ENCODE measurements around the gene AMN1.
"Not testable (repeated sequence)": the region's sequence is repeated elsewhere in the genome, so short reads cannot be mapped to it uniquely, and the experiment has no call there.

The AMN1 gene

DNA sequence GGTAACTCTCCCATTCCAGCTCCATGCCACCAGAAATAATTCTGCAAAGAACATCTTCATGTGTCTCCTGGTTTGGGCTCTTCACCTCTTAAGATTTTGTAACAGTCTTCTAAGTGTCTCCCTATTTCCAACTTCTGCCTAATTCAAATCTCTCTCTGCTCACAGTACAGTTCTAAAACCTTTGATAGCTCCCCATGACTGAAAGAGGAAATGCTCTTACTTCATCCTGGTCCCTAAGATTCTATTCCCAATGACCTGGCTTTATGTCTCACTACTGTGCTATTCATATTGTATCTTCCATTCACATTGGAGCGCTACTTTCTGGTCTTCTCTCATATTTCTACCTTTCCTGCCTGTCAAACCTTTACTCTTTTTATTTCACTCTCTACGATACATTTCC lies 1.6 kb downstream of the AMN1 start:
- H3K36me3 Mint-ChIP-seq (ENCODE audit: insufficient read depth), result peaks cover 29% of the 10 kb centered on the region

DNA sequence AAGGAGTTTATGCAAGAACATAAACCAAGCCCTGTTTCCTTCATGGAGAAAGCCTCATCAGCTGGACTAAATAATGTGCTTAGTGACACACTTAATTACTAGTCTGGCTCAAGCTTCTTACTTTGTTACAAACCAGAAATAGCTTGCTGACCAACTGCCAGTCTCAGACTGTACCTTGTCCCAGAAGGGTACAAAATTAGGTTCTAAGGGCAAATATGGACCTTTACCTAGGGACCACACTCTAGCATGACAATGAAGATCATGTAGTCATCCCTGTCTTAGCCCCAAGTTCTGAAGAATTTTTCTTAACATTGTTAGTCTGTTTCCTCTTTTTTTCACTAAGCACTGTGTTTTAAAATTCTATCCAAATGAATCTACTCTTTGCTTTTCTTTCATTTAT lies 2.2 kb downstream of the AMN1 start:
- no peak for DNase-seq
- Mint-ChIP-seq H3K27me3 (no peaks in the 10 kb centered on the region), H3K4me1 (ENCODE audit: low read depth in 2 of 2) (peaks cover 50 to 58% of the 10 kb centered on the region in 2 donors), H3K9me3 (peaks cover 0 to 1% of the 10 kb centered on the region in 2 donors), H3K27ac (no peak overlapping the region), H3K4me3 (no peak overlapping the region), H3K36me3 (ENCODE audit: insufficient read depth) (peaks cover 32% of the 10 kb centered on the region)
- ATAC-seq (replicated peaks), result no peak

More for the DNA sequence above, 1.6 kb downstream of the AMN1 start:
- H3K4me1 Mint-ChIP-seq (ENCODE audit: low read depth in 2 of 2), result peaks cover 47 to 51% of the 10 kb centered on the region in 2 donors
- no peak for DNase-seq
- no peak for ATAC-seq (replicated peaks)
- peak overlapping the region in 1 of 2 donors; percentile 97 for H3K27ac Mint-ChIP-seq
- no peaks in the 10 kb centered on the region for H3K27me3 Mint-ChIP-seq
- peaks cover 0 to 1% of the 10 kb centered on the region in 2 donors for H3K9me3 Mint-ChIP-seq
- H3K4me3 Mint-ChIP-seq, result no peak overlapping the region

DNA sequence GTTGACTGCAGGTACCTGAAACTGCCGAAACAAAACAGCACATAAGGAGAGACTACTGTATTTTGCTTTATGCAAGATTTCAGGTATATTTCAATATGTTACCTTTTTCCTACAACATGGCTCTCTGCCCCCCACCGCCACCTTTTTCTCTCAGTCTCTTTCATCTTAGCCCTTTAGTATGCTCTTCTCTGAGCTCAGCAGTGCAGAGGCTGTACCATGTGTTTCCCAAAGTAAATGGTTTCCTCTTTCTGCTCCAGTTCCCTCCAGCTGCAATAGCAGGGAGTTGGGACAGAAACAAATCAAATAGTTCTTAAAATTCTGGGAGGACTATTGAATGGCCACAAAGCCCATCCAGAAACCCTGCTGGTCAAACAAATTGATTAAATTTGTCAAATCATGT lies 4.3 kb downstream of the AMN1 start:
- DNase-seq (no peak), ATAC-seq (replicated peaks) (no peak)
- Mint-ChIP-seq H3K27me3 (no peaks in the 10 kb centered on the region), H3K4me3 (no peak overlapping the region), H3K27ac (peak overlapping the region in 1 of 2 donors; percentile 5), H3K9me3 (no peaks in the 10 kb centered on the region), H3K4me1 (ENCODE audit: low read depth in 2 of 2) (peaks cover 49 to 53% of the 10 kb centered on the region in 2 donors), H3K36me3 (ENCODE audit: insufficient read depth) (peaks cover 32% of the 10 kb centered on the region)

DNA sequence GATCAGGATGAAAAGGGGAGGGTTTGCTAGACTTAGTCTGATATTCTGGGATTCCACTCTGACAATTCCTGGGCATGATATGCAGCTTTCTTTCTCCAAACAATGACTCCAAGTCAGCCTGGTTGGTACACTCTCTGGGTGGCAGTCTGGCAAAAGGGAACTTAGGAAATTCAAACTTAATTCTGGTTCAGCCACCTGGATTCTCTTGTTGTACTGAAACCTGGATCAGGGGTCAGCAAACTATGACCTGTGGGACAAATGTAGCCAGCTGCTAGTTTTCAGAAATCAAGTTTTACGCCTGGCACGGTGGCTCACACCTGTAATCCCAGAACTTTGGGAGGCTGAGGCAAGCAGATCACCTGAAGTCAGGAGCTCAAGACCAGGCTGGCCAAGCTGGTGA lies 6.2 kb downstream of the AMN1 start:
- Mint-ChIP-seq H3K4me3 (peak overlapping the region; percentile 63 to 73), H3K36me3 (ENCODE audit: insufficient read depth) (peaks cover 16% of the 10 kb centered on the region), H3K27ac (peak overlapping the region; percentile 88 to 89), H3K4me1 (ENCODE audit: low read depth in 2 of 2) (peaks cover 40 to 42% of the 10 kb centered on the region in 2 donors), H3K27me3 (no peaks in the 10 kb centered on the region), H3K9me3 (no peaks in the 10 kb centered on the region)
- DNase-seq (no peak), ATAC-seq (replicated peaks) (no peak)

DNA sequence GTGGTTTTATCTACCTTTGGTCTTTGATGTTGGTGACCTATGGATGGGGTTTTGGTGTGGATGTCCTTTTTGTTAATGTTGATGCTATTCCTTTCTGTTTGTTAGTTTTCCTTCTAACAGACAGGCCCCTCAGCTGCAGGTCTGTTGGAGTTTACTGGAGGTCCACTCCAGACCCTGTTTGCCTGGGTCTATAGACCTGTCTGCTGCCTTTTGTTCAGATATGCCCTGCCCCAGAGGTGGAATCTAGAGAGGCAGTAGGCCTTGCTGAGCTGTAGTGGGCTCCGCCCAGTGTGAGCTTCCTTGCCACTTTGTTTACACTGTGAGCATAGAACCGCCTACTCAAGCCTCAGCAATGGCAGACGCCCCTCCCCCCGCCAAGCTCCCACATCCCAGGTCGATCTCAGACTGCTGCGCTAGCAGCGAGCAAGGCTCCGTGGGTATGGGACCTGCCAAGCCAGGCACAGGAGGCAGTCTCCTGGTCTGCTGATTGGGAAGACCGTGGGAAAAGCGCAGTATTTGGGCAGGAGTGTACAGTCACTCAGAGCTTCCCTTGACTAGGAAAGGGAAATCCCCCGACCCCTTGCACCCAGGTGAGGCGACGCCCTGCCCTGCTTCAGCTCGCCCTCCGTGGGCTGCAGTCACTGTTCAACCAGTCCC lies 10.2 kb downstream of the AMN1 start:
- not testable (repeated sequence) for H3K4me3 Mint-ChIP-seq; ATAC-seq (replicated peaks); H3K27ac Mint-ChIP-seq; H3K27me3 Mint-ChIP-seq; DNase-seq; H3K9me3 Mint-ChIP-seq
- H3K36me3 Mint-ChIP-seq (ENCODE audit: insufficient read depth), result peaks cover 15% of the 10 kb centered on the region
- H3K4me1 Mint-ChIP-seq (ENCODE audit: low read depth in 2 of 2), result peaks cover 23 to 27% of the 10 kb centered on the region in 2 donors

DNA sequence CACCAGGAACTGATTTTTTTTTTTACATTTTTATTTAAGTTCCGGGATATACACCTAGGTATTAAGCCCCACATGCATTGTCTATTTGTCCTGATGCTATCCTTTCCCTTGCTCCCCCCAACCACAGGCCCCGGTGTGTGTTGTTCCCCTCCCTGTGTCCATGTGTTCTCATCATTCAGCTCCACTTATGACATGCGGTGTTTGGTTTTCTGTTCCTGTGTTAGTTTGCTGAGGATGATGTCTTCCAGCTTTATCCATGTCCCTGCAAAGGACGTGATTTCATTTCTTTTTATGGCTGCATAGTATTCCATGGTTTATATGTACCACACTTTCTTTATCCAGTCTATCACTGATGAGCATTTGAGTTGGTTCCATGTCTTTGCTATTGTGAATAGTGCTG lies 11.8 kb downstream of the AMN1 start:
- DNase-seq; H3K27ac Mint-ChIP-seq; H3K9me3 Mint-ChIP-seq; ATAC-seq (replicated peaks); H3K27me3 Mint-ChIP-seq; H3K4me3 Mint-ChIP-seq; H3K36me3 Mint-ChIP-seq (ENCODE audit: insufficient read depth): not testable (repeated sequence)
- peaks cover 9 to 14% of the 10 kb centered on the region in 2 donors for H3K4me1 Mint-ChIP-seq (ENCODE audit: low read depth in 2 of 2)

DNA sequence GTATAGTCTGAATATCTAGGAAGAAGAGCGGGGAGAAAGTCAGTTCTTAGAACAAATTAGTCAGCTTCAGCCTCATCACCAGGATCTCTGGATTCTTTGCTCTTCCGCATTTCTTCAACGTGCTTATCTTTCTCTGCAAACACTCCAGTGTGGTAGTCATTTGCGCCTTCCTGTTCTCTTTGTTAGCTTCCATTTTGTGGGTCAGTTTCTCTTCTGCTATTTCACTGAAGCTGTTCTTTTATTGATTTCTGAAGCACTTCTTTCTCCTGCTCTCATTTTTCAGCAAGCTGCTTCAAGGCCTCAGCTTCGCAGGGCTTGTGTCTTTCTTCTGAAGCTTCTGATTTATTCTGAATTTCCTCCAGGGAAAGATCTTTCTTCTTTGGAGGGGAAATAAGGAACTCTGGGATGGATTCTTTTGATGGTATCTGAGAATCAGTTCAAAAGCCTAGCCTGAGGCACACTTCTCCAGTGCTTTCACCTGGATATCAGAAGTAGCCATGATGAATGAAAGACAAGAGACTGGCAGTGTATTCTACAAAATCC lies 13.5 kb downstream of the AMN1 start:
- Mint-ChIP-seq H3K27ac (no peak overlapping the region), H3K4me3 (no peak overlapping the region), H3K27me3 (no peaks in the 10 kb centered on the region), H3K4me1 (ENCODE audit: low read depth in 2 of 2) (peaks cover 1 to 4% of the 10 kb centered on the region in 2 donors), H3K9me3 (no peaks in the 10 kb centered on the region), H3K36me3 (ENCODE audit: insufficient read depth) (no peaks in the 10 kb centered on the region)
- ATAC-seq (replicated peaks), result peak; percentile 42
- no peak for DNase-seq

DNA sequence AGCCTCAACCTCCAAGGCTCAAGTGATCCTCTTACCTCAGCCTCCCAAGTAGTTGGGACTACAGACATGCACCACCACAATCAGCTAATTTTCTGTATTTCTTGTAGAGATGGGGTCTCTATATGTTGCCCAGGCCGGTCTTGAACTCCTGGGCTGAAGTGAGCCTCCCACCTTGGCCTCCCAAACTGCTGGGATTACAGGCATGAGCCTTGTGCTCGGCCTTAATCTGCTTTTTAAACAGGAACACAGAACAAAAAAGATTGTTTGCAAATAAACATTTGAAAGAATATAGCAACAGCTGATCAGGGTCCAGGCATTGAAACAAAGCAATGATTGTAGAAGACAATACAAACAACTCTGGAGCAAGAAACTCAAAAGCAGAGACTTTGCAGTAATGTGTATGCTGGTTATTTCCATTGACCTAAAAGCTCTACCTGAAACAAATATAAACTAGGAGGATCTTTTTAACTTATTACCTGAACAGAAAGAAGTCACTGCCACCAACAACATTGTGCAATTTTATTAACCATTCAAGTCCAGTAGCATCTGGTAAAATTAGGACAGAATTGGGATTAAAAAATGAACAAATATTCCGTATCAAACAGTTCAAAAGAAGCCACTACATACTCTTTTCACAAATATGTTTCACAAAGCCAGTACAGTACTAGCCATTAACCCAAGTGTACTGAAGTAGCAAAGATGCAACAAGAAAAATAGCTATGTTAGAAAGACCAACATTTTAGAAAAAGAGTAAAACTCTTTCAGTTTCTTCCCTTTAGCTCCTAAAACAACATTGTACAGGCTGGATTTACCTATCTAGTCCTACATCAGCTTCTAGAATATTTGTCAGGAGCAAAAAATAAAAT lies 14.2 kb downstream of the AMN1 start:
- Mint-ChIP-seq H3K4me1 (ENCODE audit: low read depth in 2 of 2) (peaks cover 1 to 4% of the 10 kb centered on the region in 2 donors), H3K27ac (no peak overlapping the region), H3K9me3 (no peaks in the 10 kb centered on the region), H3K36me3 (ENCODE audit: insufficient read depth) (no peaks in the 10 kb centered on the region), H3K27me3 (no peaks in the 10 kb centered on the region), H3K4me3 (no peak overlapping the region)
- ATAC-seq (replicated peaks) (no peak), DNase-seq (no peak)

DNA sequence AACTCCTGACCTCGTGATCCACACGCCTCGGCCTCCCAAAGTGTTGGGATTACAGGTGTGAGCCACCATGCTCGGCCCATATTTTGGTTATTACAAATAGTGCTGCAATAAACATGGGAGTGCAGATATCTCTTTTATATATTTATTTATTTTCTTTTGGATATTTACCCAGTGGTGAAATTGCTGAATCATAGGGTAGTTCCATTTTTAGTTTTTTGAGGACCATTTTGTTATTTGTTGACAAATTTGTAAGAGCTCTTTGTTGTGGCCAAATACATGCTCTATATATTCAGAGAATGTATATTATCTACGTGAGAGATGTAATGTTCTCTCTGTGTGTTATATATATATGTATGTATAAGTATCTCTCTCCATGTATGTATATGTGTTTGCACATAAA lies 15.9 kb downstream of the AMN1 start:
- DNase-seq, result no peak
- Mint-ChIP-seq H3K36me3 (ENCODE audit: insufficient read depth) (no peaks in the 10 kb centered on the region), H3K9me3 (peaks cover 0 to 2% of the 10 kb centered on the region in 2 donors), H3K4me1 (ENCODE audit: low read depth in 2 of 2) (peaks cover 0 to under 1% of the 10 kb centered on the region in 2 donors), H3K4me3 (no peak overlapping the region), H3K27ac (no peak overlapping the region), H3K27me3 (no peaks in the 10 kb centered on the region)
- ATAC-seq (replicated peaks), result no peak

DNA sequence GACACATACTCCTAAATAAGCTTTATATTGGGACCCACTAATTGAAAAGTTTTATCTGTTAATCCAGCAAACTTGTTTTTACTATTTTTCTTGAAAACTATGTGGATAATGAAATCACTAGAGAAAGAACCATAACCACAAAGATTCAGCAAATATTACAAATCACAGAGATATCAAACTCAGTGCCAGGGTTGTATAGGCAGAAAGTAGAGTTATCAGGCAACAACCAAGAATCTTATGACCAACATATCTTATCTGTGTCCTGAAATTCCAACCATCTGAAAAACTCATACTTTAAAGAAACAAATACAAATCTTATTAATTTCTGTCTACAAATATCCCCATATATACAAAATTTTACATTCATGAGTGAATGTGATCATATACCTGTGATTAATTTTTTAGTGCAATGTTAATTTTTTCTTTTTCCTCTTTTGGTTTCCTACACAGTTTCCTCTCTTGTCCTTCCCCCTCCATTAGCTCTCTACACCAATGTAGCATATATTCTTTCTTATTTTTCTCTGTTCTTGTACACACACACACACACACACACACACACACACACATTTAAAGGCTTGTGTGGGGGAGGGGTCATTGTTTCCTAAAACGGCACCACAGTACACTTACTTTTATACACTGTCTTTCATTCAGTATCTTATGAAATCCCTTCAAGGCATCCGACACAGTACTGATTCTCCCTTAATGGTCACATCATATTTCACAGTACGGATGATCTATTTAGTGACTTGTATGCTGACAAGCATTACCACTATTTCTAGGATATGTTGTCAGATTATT lies 18.6 kb downstream of the AMN1 start:
- Mint-ChIP-seq H3K4me1 (ENCODE audit: low read depth in 2 of 2) (no peaks in the 10 kb centered on the region), H3K27me3 (no peaks in the 10 kb centered on the region), H3K4me3 (no peak overlapping the region), H3K9me3 (peaks cover 0 to 2% of the 10 kb centered on the region in 2 donors), H3K36me3 (ENCODE audit: insufficient read depth) (no peaks in the 10 kb centered on the region), H3K27ac (no peak overlapping the region)
- DNase-seq (no peak), ATAC-seq (replicated peaks) (no peak)

DNA sequence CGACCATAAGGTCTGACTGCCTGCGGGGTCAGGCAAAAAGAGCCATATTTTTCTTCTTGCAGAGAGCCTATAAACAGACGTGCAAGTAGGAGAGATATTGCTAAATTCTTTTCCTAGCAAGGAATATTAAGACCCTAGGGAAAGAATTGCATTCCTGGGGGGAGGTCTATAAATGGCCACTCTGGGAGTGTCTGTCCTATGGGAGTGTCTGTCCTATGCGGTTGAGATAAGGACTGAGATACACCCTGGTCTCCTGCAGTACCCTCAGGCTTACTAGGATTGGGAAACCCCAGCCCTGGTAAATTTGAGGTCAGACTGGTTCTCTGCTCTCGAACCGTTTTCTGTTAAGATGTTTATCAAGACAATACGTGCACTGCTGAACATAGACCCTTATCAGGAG lies 20.7 kb downstream of the AMN1 start:
- H3K4me3 Mint-ChIP-seq; H3K9me3 Mint-ChIP-seq; DNase-seq; H3K4me1 Mint-ChIP-seq (ENCODE audit: low read depth in 2 of 2); H3K36me3 Mint-ChIP-seq (ENCODE audit: insufficient read depth); ATAC-seq (replicated peaks); H3K27me3 Mint-ChIP-seq; H3K27ac Mint-ChIP-seq: not testable (repeated sequence)

DNA sequence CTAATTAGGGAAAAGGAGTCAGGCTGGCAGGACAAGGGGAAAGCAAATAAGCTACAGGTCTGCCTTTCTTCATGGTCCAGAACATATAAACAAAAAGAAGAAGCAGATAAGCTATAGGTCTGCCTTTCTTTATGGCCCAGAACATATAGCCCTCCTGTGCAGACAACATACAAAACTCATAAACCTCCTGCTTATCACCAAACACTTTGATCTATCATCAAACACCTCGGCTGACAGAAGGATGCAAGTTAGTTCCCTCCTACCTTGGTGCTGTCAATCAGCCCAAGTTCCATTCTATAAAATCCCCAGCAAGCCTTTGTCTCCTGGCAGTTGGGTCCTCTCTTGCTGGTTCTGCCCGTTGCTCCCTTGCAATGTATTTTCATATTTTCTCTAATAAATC lies 23.2 kb downstream of the AMN1 start:
- H3K36me3 Mint-ChIP-seq (ENCODE audit: insufficient read depth), result peaks cover 8% of the 10 kb centered on the region
- H3K4me1 Mint-ChIP-seq (ENCODE audit: low read depth in 2 of 2), result no peaks in the 10 kb centered on the region
- H3K9me3 Mint-ChIP-seq, result peaks cover 0 to 2% of the 10 kb centered on the region in 2 donors
- H3K27me3 Mint-ChIP-seq, result no peaks in the 10 kb centered on the region
- no peak overlapping the region for H3K27ac Mint-ChIP-seq
- no peak for DNase-seq
- ATAC-seq (replicated peaks), result no peak
- H3K4me3 Mint-ChIP-seq, result no peak overlapping the region

DNA sequence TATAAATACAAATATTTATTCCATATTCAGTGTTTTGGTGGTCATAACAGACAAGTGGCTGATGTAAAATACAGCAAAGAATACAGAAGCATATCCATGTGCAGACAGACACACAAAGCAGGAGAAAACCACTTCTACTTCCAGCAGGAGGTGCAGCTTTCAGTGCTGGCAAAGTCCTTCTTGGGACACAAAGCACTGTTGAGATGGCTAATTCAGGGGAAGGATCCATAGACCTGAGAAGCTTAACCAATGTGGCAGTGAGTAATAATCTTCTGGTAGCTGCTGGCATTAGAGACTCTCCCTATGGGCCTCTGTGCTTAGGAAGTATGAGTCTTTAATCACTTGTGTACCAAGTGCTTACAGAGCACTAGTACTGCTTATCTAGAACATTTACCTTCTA lies 26.8 kb downstream of the AMN1 start:
- Mint-ChIP-seq H3K36me3 (ENCODE audit: insufficient read depth) (peaks cover 11% of the 10 kb centered on the region), H3K4me3 (no peak overlapping the region), H3K9me3 (no peaks in the 10 kb centered on the region), H3K27me3 (no peaks in the 10 kb centered on the region), H3K27ac (no peak overlapping the region), H3K4me1 (ENCODE audit: low read depth in 2 of 2) (no peaks in the 10 kb centered on the region)
- no peak for ATAC-seq (replicated peaks)
- DNase-seq, result no peak

Measured in effector memory CD8-positive, alpha-beta T cell (primary cell).